ENCODE results near the gene IL2RA.

Gene IL2RA

GRCh38 chr10:6018422-6018821 is 43.7 kb downstream of the IL2RA start:
- H2AFZ ChIP-seq (ENCODE audit: low read length) = no peak overlapping the region
- no peaks in the 10 kb centered on the region for H3K4me1 ChIP-seq (ENCODE audit: control insufficient read depth in 2 of 2, insufficient read depth in 1 of 2, low read depth in 1 of 2, low read length in 2 of 2)
- no peak overlapping the region for H3K4me2 ChIP-seq (ENCODE audit: insufficient read depth, low read length, poor library complexity, severe bottlenecking)
- no peak overlapping the region for H2BK15ac ChIP-seq (ENCODE audit: low read length)
- no peak overlapping the region for H3K27ac ChIP-seq (replicated peaks; ENCODE audit: low read length)
- H3K4me3 ChIP-seq (ENCODE audit: low read length in 2 of 2) = peak overlapping the region in 1 of 2 donors; percentile 66
- H3K79me1 ChIP-seq (ENCODE audit: low read depth, low read length) = no peaks in the 10 kb centered on the region
- H2BK5ac ChIP-seq (ENCODE audit: low read length) = no peak overlapping the region
- no peak overlapping the region for H2BK12ac ChIP-seq (ENCODE audit: low read length)
- H3K9ac ChIP-seq (ENCODE audit: low read depth, low read length, poor library complexity) = no peak overlapping the region
- no peak overlapping the region for H2AK5ac ChIP-seq (ENCODE audit: low read depth, low read length)
- no CpG with 5 or more reads among the region's 5 CpGs for WGBS, 2 donors (ENCODE audit: extremely low coverage in 2 of 2, insufficient read length in 2 of 2, insufficient replicate concordance in 1 of 2)
- H4K91ac ChIP-seq (ENCODE audit: low read depth, low read length, poor library complexity) = no peak overlapping the region
- no peaks in the 10 kb centered on the region for H3K9me3 ChIP-seq (replicated peaks in 1 of 2; ENCODE audit: control insufficient read depth in 2 of 2, insufficient read depth in 1 of 2, low read depth in 1 of 2, low read length in 2 of 2)
- H3K14ac ChIP-seq (ENCODE audit: low read length) = no peak overlapping the region
- no peak overlapping the region for H4K8ac ChIP-seq (ENCODE audit: low read depth, low read length)
- no peak overlapping the region for H3K18ac ChIP-seq (ENCODE audit: low read length)
- no peak overlapping the region for H3K23ac ChIP-seq (ENCODE audit: low read depth, low read length, poor library complexity)
- no peaks in the 10 kb centered on the region for H3K36me3 ChIP-seq (replicated peaks in 1 of 2; ENCODE audit: control insufficient read depth in 2 of 2, insufficient read depth in 2 of 2, low read length in 2 of 2)
- DNase-seq (ENCODE audit: low spot score) = no peak
- H3K27me3 ChIP-seq (ENCODE audit: control insufficient read depth in 3 of 3, insufficient read depth in 3 of 3, low read depth in 1 of 3, low read length in 3 of 3) = no peaks in the 10 kb centered on the region
- no peak overlapping the region for H2BK120ac ChIP-seq (ENCODE audit: low read depth, low read length)
- H3K4ac ChIP-seq (ENCODE audit: low read length) = no peak overlapping the region

- Histone ChIP-seq H3K27ac (replicated peaks; ENCODE audit: low read length) (no peak overlapping the region), H2BK12ac (ENCODE audit: low read length) (no peak overlapping the region)
These were observed 44.3 kb downstream of the IL2RA start for GRCh38 chr10:6017781-6018354.

GRCh38 chr10:6014241-6014761 is 47.9 kb downstream of the IL2RA start:
- WGBS, 2 donors (ENCODE audit: extremely low coverage in 2 of 2, insufficient read length in 2 of 2, insufficient replicate concordance in 1 of 2) = no CpG with 5 or more reads among the region's 6 CpGs
- H2BK15ac ChIP-seq (ENCODE audit: low read length) = no peak overlapping the region

More at GRCh38 chr10:6017781-6018354, 44.3 kb downstream of the IL2RA start:
- H3K9me3 ChIP-seq (replicated peaks in 1 of 2; ENCODE audit: control insufficient read depth in 2 of 2, insufficient read depth in 1 of 2, low read depth in 1 of 2, low read length in 2 of 2) = no peaks in the 10 kb centered on the region
- no peak overlapping the region for H2BK120ac ChIP-seq (ENCODE audit: low read depth, low read length)
- no peak overlapping the region for H2AFZ ChIP-seq (ENCODE audit: low read length)
- peak overlapping the region; percentile 92 for H3K14ac ChIP-seq (ENCODE audit: low read length)
- no peak overlapping the region for H3K9ac ChIP-seq (ENCODE audit: low read depth, low read length, poor library complexity)
- no peaks in the 10 kb centered on the region for H3K27me3 ChIP-seq (ENCODE audit: control insufficient read depth in 3 of 3, insufficient read depth in 3 of 3, low read depth in 1 of 3, low read length in 3 of 3)
- H3K36me3 ChIP-seq (replicated peaks in 1 of 2; ENCODE audit: control insufficient read depth in 2 of 2, insufficient read depth in 2 of 2, low read length in 2 of 2) = no peaks in the 10 kb centered on the region
- H2AK5ac ChIP-seq (ENCODE audit: low read depth, low read length) = no peak overlapping the region
- no peaks in the 10 kb centered on the region for H3K4me1 ChIP-seq (ENCODE audit: control insufficient read depth in 2 of 2, insufficient read depth in 1 of 2, low read depth in 1 of 2, low read length in 2 of 2)
- no CpG with 5 or more reads among the region's 8 CpGs for WGBS, 2 donors (ENCODE audit: extremely low coverage in 2 of 2, insufficient read length in 2 of 2, insufficient replicate concordance in 1 of 2)
- no peak overlapping the region for H3K4ac ChIP-seq (ENCODE audit: low read length)
- no peak overlapping the region for H4K91ac ChIP-seq (ENCODE audit: low read depth, low read length, poor library complexity)
- H3K23ac ChIP-seq (ENCODE audit: low read depth, low read length, poor library complexity) = no peak overlapping the region
- H4K8ac ChIP-seq (ENCODE audit: low read depth, low read length) = no peak overlapping the region
- no peak overlapping the region for H3K18ac ChIP-seq (ENCODE audit: low read length)
- no peak for DNase-seq (ENCODE audit: low spot score)
- no peaks in the 10 kb centered on the region for H3K79me1 ChIP-seq (ENCODE audit: low read depth, low read length)
- no peak overlapping the region for H3K4me3 ChIP-seq (ENCODE audit: low read length in 2 of 2)
- no peak overlapping the region for H2BK15ac ChIP-seq (ENCODE audit: low read length)
- H2BK5ac ChIP-seq (ENCODE audit: low read length) = no peak overlapping the region
- no peak overlapping the region for H3K4me2 ChIP-seq (ENCODE audit: insufficient read depth, low read length, poor library complexity, severe bottlenecking)

GRCh38 chr10:6013413-6014192 is 48.6 kb downstream of the IL2RA start:
- no peaks in the 10 kb centered on the region for H3K9me3 ChIP-seq (replicated peaks in 1 of 2; ENCODE audit: control insufficient read depth in 2 of 2, insufficient read depth in 1 of 2, low read depth in 1 of 2, low read length in 2 of 2)
- no peak for DNase-seq (ENCODE audit: low spot score)
- no peak overlapping the region for H4K91ac ChIP-seq (ENCODE audit: low read depth, low read length, poor library complexity)
- no peak overlapping the region for H3K4me2 ChIP-seq (ENCODE audit: insufficient read depth, low read length, poor library complexity, severe bottlenecking)
- H4K8ac ChIP-seq (ENCODE audit: low read depth, low read length) = no peak overlapping the region
- no CpG with 5 or more reads among the region's 17 CpGs for WGBS, 2 donors (ENCODE audit: extremely low coverage in 2 of 2, insufficient read length in 2 of 2, insufficient replicate concordance in 1 of 2)
- H2BK5ac ChIP-seq (ENCODE audit: low read length) = no peak overlapping the region
- H3K4me1 ChIP-seq (ENCODE audit: control insufficient read depth in 2 of 2, insufficient read depth in 1 of 2, low read depth in 1 of 2, low read length in 2 of 2) = no peaks in the 10 kb centered on the region
- no peak overlapping the region for H3K23ac ChIP-seq (ENCODE audit: low read depth, low read length, poor library complexity)
- H2BK12ac ChIP-seq (ENCODE audit: low read length) = no peak overlapping the region
- H2BK15ac ChIP-seq (ENCODE audit: low read length) = no peak overlapping the region
- no peak overlapping the region for H3K27ac ChIP-seq (replicated peaks; ENCODE audit: low read length)
- no peak overlapping the region for H3K18ac ChIP-seq (ENCODE audit: low read length)
- H3K14ac ChIP-seq (ENCODE audit: low read length) = no peak overlapping the region
- no peak overlapping the region for H2AK5ac ChIP-seq (ENCODE audit: low read depth, low read length)
- H3K4me3 ChIP-seq (ENCODE audit: low read length in 2 of 2) = no peak overlapping the region
- no peaks in the 10 kb centered on the region for H3K79me1 ChIP-seq (ENCODE audit: low read depth, low read length)
- no peaks in the 10 kb centered on the region for H3K36me3 ChIP-seq (replicated peaks in 1 of 2; ENCODE audit: control insufficient read depth in 2 of 2, insufficient read depth in 2 of 2, low read length in 2 of 2)
- no peak overlapping the region for H2BK120ac ChIP-seq (ENCODE audit: low read depth, low read length)
- no peak overlapping the region for H3K4ac ChIP-seq (ENCODE audit: low read length)
- no peak overlapping the region for H2AFZ ChIP-seq (ENCODE audit: low read length)
- H3K27me3 ChIP-seq (ENCODE audit: control insufficient read depth in 3 of 3, insufficient read depth in 3 of 3, low read depth in 1 of 3, low read length in 3 of 3) = no peaks in the 10 kb centered on the region
- H3K9ac ChIP-seq (ENCODE audit: low read depth, low read length, poor library complexity) = no peak overlapping the region

More at GRCh38 chr10:6014241-6014761, 47.9 kb downstream of the IL2RA start:
- H3K14ac ChIP-seq (ENCODE audit: low read length) = no peak overlapping the region
- H2AK5ac ChIP-seq (ENCODE audit: low read depth, low read length) = no peak overlapping the region
- no peak overlapping the region for H4K8ac ChIP-seq (ENCODE audit: low read depth, low read length)
- no peak overlapping the region for H3K4ac ChIP-seq (ENCODE audit: low read length)
- no peak overlapping the region for H3K4me2 ChIP-seq (ENCODE audit: insufficient read depth, low read length, poor library complexity, severe bottlenecking)
- H2BK12ac ChIP-seq (ENCODE audit: low read length) = no peak overlapping the region
- no peaks in the 10 kb centered on the region for H3K79me1 ChIP-seq (ENCODE audit: low read depth, low read length)
- no peak for DNase-seq (ENCODE audit: low spot score)
- no peak overlapping the region for H3K9ac ChIP-seq (ENCODE audit: low read depth, low read length, poor library complexity)
- H3K27me3 ChIP-seq (ENCODE audit: control insufficient read depth in 3 of 3, insufficient read depth in 3 of 3, low read depth in 1 of 3, low read length in 3 of 3) = no peaks in the 10 kb centered on the region
- no peaks in the 10 kb centered on the region for H3K36me3 ChIP-seq (replicated peaks in 1 of 2; ENCODE audit: control insufficient read depth in 2 of 2, insufficient read depth in 2 of 2, low read length in 2 of 2)
- H3K23ac ChIP-seq (ENCODE audit: low read depth, low read length, poor library complexity) = no peak overlapping the region
- H3K18ac ChIP-seq (ENCODE audit: low read length) = no peak overlapping the region
- no peak overlapping the region for H3K4me3 ChIP-seq (ENCODE audit: low read length in 2 of 2)
- no peaks in the 10 kb centered on the region for H3K9me3 ChIP-seq (replicated peaks in 1 of 2; ENCODE audit: control insufficient read depth in 2 of 2, insufficient read depth in 1 of 2, low read depth in 1 of 2, low read length in 2 of 2)
- H2BK120ac ChIP-seq (ENCODE audit: low read depth, low read length) = no peak overlapping the region
- H2AFZ ChIP-seq (ENCODE audit: low read length) = no peak overlapping the region
- H3K27ac ChIP-seq (replicated peaks; ENCODE audit: low read length) = no peak overlapping the region
- H3K4me1 ChIP-seq (ENCODE audit: control insufficient read depth in 2 of 2, insufficient read depth in 1 of 2, low read depth in 1 of 2, low read length in 2 of 2) = no peaks in the 10 kb centered on the region
- H2BK5ac ChIP-seq (ENCODE audit: low read length) = no peak overlapping the region
- no peak overlapping the region for H4K91ac ChIP-seq (ENCODE audit: low read depth, low read length, poor library complexity)
